ENCODE data around the gene THRA. TPM values are rescaled to one million over a fixed set of nuclear protein-coding genes. Genes with fewer than 3 reads are reported as not detected.

Gene THRA
- total RNA-seq, 2 experiments from 2014 or later: 12.9 to 13.1 TPM

DNA sequence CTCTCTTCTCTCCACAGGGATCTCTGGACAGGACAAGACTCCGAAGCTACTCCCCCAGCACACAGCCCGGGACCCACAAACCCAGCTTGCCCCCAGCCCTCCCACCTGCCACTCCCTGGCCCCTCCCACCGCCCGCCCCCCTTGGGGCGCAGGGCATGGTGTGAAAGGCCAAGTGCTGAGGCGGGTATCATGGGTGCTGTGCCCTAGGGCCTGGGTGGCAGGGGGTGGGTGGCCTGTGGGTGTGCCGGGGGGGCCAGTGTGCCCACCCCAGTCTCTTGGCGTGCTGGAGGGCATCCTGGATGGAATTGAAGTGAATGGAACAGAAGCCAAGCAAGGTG, 11.4 kb downstream of the THRA start:
- Mint-ChIP-seq H3K9me3 (ENCODE audit: low read depth) (no peaks in the 10 kb centered on the region), H3K4me3 (no peak overlapping the region), H3K36me3 (ENCODE audit: low read depth) (no peaks in the 10 kb centered on the region), H3K27ac (no peak overlapping the region), H3K27me3 (no peaks in the 10 kb centered on the region), H3K4me1 (peaks cover 45% of the 10 kb centered on the region)
- intact Hi-C loops (cut with DNase I, micrococcal nuclease): loop anchor here in 1 of 2 experiments (2.0 kb wide), 1 partner anchor 61 kb away; no protein-coding TSS in a partner anchor
- POLR2A ChIA-PET: no interaction called here
- CTCF ChIA-PET: interaction anchor here (0.6 to 5.6 kb wide), 11 partner anchors 10 to 165 kb away, joined by 3 to 85 read pairs (median 13); partner anchors contain the start of genes MED24, NR1D1 and THRA
- ATAC-seq (no peak), DNase-seq (no peak)

DNA sequence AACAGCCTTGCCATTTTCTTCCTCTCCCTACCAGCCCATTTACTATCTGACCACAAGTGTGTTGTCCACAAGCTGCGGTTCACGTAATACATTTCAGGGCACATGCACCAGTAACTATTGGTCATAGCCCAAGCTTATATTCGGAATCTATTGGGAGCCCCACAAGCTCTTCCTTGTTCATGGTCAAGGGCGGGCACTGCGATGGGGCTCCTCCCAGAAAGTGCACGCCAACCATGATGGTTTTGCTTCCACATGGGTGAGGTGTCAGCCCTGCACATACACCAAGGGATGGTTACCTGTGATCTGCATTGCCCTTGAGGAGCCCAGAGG, 12.1 kb downstream of the THRA start:
- H3K36me3 Mint-ChIP-seq (ENCODE audit: low read depth): no peaks in the 10 kb centered on the region
- DNase-seq (no peak), ATAC-seq (no peak)
- no peak overlapping the region for H3K27ac Mint-ChIP-seq
- POLR2A ChIA-PET: interaction anchor here (1.3 to 1.7 kb wide), 2 partner anchors 11 to 24 kb away, joined by 5 to 6 read pairs; no protein-coding TSS in a partner anchor
- intact Hi-C loops (cut with DNase I, micrococcal nuclease): loop anchor here (1.0 to 5.0 kb wide), 4 partner anchors 12 to 62 kb away; no protein-coding TSS in a partner anchor
- no peak overlapping the region for H3K4me3 Mint-ChIP-seq
- H3K9me3 Mint-ChIP-seq (ENCODE audit: low read depth): no peaks in the 10 kb centered on the region
- H3K4me1 Mint-ChIP-seq: peaks cover 38% of the 10 kb centered on the region
- CTCF ChIA-PET: interaction anchor here (0.5 to 5.6 kb wide), 19 partner anchors 9 to 212 kb away, joined by 3 to 85 read pairs (median 8); partner anchors contain the start of genes MED24, NR1D1 and THRA
- no peaks in the 10 kb centered on the region for H3K27me3 Mint-ChIP-seq

DNA sequence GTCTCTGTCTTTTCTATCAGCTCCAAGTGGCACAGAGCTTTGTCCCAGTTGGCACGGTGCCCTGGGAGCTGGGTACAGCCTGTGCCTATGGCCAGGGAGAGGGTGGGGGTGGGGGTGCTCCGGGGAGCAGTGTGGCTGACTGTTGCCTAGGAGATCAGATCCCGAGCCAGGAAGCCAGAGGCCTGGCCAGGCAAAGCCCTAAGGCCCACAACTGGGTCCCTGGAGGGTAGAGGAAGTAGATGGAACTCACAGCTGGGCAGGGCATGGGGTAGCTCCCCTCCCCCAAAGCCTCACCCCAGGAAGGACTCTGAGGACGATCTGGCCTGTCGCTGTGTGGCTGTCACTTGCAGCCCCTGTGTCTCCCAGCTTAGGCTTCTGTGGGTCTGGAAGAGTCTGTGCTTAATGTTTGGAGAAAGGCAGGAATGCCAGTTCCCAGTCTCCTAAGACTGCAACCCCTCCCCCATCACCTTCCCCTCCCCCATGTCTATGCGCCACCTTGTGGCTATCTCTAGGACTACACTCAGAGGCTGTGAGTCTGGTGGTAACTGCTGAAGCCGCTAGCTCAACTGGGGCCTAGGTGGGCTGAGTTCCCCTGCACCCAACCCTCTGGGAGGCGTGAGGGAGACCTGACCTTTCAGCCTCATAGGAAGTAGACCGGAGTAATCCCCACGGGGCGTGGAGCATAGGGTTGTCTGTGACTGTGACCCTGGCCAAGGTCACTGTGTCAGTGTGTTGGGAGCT, 12.6 kb downstream of the THRA start:
- Mint-ChIP-seq H3K9me3 (ENCODE audit: low read depth) (no peaks in the 10 kb centered on the region), H3K4me1 (peaks cover 33% of the 10 kb centered on the region), H3K27me3 (no peaks in the 10 kb centered on the region), H3K36me3 (ENCODE audit: low read depth) (no peaks in the 10 kb centered on the region), H3K4me3 (no peak overlapping the region), H3K27ac (peak overlapping the region; percentile 72)
- CTCF ChIA-PET: interaction anchor here (0.6 to 5.6 kb wide), 30 partner anchors 8 to 240 kb away, joined by 3 to 85 read pairs (median 5); partner anchors contain the start of genes MED24, NR1D1 and THRA
- DNase-seq (peak; percentile 83), ATAC-seq (peak; percentile 88)
- POLR2A ChIA-PET: interaction anchor here (1.3 to 1.7 kb wide), 2 partner anchors 11 to 24 kb away, joined by 5 to 6 read pairs; no protein-coding TSS in a partner anchor
- intact Hi-C loops (cut with DNase I, micrococcal nuclease): loop anchor here (1.0 to 5.0 kb wide), 4 partner anchors 12 to 63 kb away; no protein-coding TSS in a partner anchor

DNA sequence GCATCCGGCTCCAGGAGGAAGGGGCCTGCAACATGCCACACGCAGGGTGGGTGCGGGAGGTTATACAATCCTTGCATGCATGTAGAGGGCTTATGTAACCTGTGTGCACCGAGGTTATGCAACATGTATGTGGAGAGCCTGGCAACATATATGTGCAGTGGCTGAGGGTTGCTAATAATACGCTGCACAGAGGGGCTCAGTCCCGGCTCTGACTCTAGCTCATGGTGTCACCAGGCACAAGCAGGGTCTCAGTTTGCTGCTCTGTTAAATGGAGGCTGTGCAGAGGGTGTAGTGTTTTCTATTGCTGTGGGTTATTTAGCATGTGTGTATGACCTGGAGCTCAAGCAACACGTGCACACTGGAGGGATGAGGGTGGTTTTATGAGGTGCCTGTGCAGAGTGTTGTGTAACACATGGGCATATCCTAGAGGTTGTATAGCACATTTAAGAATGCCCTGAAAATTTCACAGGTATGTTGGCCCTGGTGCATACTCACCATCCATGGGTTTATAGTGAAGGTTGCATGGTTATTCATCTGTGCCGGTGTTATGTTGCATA, 13.3 kb downstream of the THRA start:
- POLR2A ChIA-PET: interaction anchor here (1.3 to 1.7 kb wide), 2 partner anchors 12 to 23 kb away, joined by 5 to 6 read pairs; no protein-coding TSS in a partner anchor
- Mint-ChIP-seq H3K36me3 (ENCODE audit: low read depth) (no peaks in the 10 kb centered on the region), H3K9me3 (ENCODE audit: low read depth) (no peaks in the 10 kb centered on the region), H3K27me3 (no peaks in the 10 kb centered on the region), H3K4me1 (peaks cover 27% of the 10 kb centered on the region), H3K27ac (peak overlapping the region; percentile 72), H3K4me3 (no peak overlapping the region)
- intact Hi-C loops (cut with DNase I, micrococcal nuclease): loop anchor here (1.0 to 5.0 kb wide), 4 partner anchors 13 to 63 kb away; no protein-coding TSS in a partner anchor
- ATAC-seq (no peak), DNase-seq (no peak)
- CTCF ChIA-PET: interaction anchor here (0.6 to 5.6 kb wide), 31 partner anchors 8 to 607 kb away, joined by 3 to 85 read pairs (median 5); partner anchors contain the start of genes MED24, NR1D1 and THRA

DNA sequence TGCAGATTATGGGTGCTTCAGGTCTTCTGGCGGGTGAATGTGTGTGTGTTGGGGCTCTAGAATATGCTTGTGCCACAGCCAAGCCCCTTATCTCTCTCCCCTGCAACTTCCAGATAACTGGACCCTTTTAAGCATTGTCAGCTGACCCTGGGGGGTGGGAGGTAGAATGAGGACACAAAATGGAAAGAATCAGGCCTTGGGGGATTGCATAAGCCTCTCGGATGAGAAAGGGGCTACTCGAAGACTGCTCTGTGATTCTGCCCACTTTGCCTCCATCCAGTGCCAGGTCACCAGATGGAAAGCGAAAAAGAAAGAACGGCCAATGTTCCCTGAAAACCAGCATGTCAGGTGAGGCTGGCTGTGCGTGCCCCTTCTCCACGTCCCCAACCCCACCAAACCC, 13.8 kb downstream of the THRA start:
- intact Hi-C loops (cut with DNase I, micrococcal nuclease): loop anchor here in 1 of 2 experiments (5.0 kb wide), 1 partner anchor 49 kb away; no protein-coding TSS in a partner anchor
- no peaks in the 10 kb centered on the region for H3K27me3 Mint-ChIP-seq
- no peaks in the 10 kb centered on the region for H3K9me3 Mint-ChIP-seq (ENCODE audit: low read depth)
- H3K4me1 Mint-ChIP-seq: peaks cover 23% of the 10 kb centered on the region
- H3K27ac Mint-ChIP-seq: no peak overlapping the region
- no peak for DNase-seq
- CTCF ChIA-PET: interaction anchor here (0.7 to 5.6 kb wide), 14 partner anchors 9 to 607 kb away, joined by 3 to 85 read pairs (median 10); partner anchors contain the start of genes MED24 and THRA
- no peaks in the 10 kb centered on the region for H3K36me3 Mint-ChIP-seq (ENCODE audit: low read depth)
- POLR2A ChIA-PET: no interaction called here
- no peak overlapping the region for H3K4me3 Mint-ChIP-seq
- no peak for ATAC-seq

DNA sequence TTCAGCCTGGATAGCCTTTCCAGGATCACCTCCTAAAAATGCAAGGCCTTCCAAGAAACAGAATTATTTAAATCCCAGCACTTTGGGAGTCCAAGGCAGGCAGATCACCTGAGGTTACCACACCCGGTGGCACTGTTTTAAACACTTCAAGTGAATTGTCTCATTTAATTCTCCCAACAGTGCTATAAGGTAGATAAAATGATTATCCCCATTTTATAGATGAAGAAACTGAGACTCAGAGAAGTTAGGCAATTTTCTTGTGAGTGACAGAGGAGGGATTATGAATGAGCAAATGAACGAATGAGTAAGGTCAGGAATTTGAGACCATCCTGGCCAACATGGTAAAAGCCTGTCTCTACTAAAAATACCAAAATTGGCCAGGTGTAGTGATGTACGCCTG, 16.8 kb downstream of the THRA start:
- Mint-ChIP-seq H3K27ac (no peak overlapping the region), H3K4me3 (no peak overlapping the region), H3K27me3 (no peaks in the 10 kb centered on the region), H3K36me3 (ENCODE audit: low read depth) (peaks cover 5% of the 10 kb centered on the region), H3K9me3 (ENCODE audit: low read depth) (no peaks in the 10 kb centered on the region), H3K4me1 (peaks cover 20% of the 10 kb centered on the region)
- intact Hi-C loops (cut with DNase I, micrococcal nuclease): loop anchor here in 1 of 2 experiments (5.0 kb wide), 1 partner anchor 52 kb away; no protein-coding TSS in a partner anchor
- ATAC-seq (no peak), DNase-seq (no peak)
- ChIA-PET POLR2A (no interaction called here), CTCF (no interaction called here)

DNA sequence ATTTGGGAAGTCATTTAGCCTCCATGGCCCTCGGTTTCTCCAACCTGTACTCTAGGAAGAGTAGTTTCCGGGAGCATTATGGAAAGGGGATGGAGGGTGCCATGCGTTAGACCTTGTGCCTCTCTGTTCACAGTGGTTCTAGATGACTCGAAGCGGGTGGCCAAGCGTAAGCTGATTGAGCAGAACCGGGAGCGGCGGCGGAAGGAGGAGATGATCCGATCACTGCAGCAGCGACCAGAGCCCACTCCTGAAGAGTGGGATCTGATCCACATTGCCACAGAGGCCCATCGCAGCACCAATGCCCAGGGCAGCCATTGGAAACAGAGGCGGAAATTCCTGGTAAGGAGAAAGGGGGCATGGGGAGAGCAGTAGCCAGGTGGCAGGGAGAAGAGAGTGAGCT, 21.7 kb downstream of the THRA start:
- Mint-ChIP-seq H3K9me3 (ENCODE audit: low read depth) (no peaks in the 10 kb centered on the region), H3K4me1 (peaks cover 2% of the 10 kb centered on the region), H3K27ac (peak overlapping the region; percentile 38), H3K27me3 (no peaks in the 10 kb centered on the region), H3K36me3 (ENCODE audit: low read depth) (peaks cover 11% of the 10 kb centered on the region), H3K4me3 (no peak overlapping the region)
- intact Hi-C loops (cut with DNase I, micrococcal nuclease): no loop called here
- ChIA-PET POLR2A (no interaction called here), CTCF (interaction anchor here (0.5 to 2.6 kb wide), 6 partner anchors 9 to 57 kb away, joined by 3 to 31 read pairs (median 3); partner anchors contain the start of gene MED24)
- no peak for DNase-seq
- no peak for ATAC-seq

DNA sequence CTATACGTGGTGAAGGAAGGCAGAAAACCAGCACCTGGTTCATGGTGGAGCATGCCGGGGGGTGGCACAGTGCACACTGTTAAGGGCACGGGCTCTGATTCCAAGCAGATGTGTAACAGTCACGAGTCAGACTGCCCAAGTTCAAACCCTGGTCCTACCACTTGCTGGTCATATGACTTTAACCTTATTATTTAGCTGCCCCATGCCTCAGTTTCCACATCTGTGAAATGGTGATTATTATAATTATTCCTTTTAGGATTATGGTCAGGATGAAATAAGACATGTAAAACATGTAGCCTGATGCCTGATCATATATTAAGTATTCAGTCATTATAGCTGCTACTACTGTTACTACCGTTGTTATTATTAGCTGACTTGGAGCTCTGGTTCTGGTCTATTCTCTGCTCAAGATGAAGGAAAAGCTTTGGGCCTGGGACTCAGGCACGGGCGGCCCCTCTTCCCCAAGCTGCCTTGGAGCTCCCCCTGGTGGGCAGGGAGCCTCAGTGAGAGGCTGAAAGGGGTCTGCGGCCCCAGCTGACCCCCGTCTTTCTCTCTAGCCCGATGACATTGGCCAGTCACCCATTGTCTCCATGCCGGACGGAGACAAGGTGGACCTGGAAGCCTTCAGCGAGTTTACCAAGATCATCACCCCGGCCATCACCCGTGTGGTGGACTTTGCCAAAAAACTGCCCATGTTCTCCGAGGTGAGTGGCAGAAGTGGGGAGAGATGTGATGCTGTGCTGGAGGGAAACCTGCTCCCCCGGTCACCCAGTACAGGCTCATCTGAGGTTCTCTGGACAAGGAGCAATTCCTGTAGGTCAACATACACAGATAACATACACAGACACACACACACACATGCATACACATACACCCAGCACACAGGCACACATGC, 23.6 kb downstream of the THRA start:
- Mint-ChIP-seq H3K27me3 (no peaks in the 10 kb centered on the region), H3K36me3 (ENCODE audit: low read depth) (peaks cover 11% of the 10 kb centered on the region), H3K4me1 (peaks cover 5% of the 10 kb centered on the region), H3K4me3 (no peak overlapping the region), H3K27ac (no peak overlapping the region), H3K9me3 (ENCODE audit: low read depth) (no peaks in the 10 kb centered on the region)
- ATAC-seq: peak; percentile 78
- POLR2A ChIA-PET: interaction anchor here (0.6 to 0.7 kb wide), 3 partner anchors 17 to 229 kb away, joined by 3 read pairs; no protein-coding TSS in a partner anchor
- intact Hi-C loops (cut with DNase I, micrococcal nuclease): loop anchor here (1.0 kb wide), 1 partner anchor 73 kb away; no protein-coding TSS in a partner anchor
- CTCF ChIA-PET: interaction anchor here (0.6 to 2.6 kb wide), 31 partner anchors 9 to 569 kb away, joined by 3 to 31 read pairs (median 5); partner anchors contain the start of genes CSF3, MED24 and THRA
- DNase-seq: peak; percentile 81

DNA sequence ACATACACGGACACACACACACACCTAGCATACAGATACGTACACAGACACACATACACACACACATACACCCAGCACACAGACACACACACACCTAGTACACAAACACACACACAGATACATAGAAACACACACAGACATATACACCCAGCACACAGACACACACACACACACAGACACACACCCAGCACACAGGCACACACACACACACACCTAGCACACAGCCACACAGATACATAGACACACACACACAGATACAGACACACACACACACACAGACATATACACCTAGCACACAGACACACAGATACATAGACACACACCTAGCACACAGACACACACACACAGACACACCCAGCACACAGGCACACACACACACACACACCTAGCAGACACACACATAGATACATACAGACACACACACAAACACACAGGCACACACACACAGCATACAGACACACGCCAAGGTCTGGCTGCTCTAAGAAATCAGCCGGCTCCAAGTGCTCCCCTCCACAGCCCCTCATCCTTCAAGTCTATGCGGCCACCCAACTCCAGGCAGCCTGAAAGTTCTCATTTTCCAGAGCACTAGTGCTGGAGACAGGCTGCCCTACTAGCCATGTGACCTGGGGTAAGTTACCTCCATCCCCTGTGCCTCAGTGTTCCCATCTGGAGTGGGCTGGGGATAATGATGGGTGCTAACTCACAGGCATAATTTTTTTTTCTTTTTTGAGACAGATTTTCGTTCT, 24.5 kb downstream of the THRA start:
- POLR2A ChIA-PET: no interaction called here
- Mint-ChIP-seq H3K4me1 (peaks cover 8% of the 10 kb centered on the region), H3K27ac (no peak overlapping the region), H3K36me3 (ENCODE audit: low read depth) (peaks cover 11% of the 10 kb centered on the region), H3K4me3 (no peak overlapping the region), H3K27me3 (no peaks in the 10 kb centered on the region), H3K9me3 (ENCODE audit: low read depth) (no peaks in the 10 kb centered on the region)
- DNase-seq: no peak
- intact Hi-C loops (cut with DNase I, micrococcal nuclease): no loop called here
- ATAC-seq: no peak
- CTCF ChIA-PET: interaction anchor here (0.7 to 2.6 kb wide), 14 partner anchors 12 to 92 kb away, joined by 3 to 31 read pairs (median 7); partner anchors contain the start of genes MED24 and THRA
